Activated T-cell treated with anti-CD3 and anti-CD28 coated beads, Interleukin-2, amount 50 U/mL, for 4 hours (primary cell): ENCODE measurements around the gene COL25A1. TPM values are rescaled to one million over a fixed set of nuclear protein-coding genes. Genes with fewer than 3 reads are reported as not detected.

Source experiments
- ATAC-seq, 2 donors: fragments of 200-7000 bp; cut with Tn5 transposase; one replicate each; pipeline ENCODE4 v1.10.0; 2021
- DNase-seq: peaks from one replicate; pipeline ENCODE4 v3.0.0-alpha.2; 2020
- H3K27me3 Mint-ChIP-seq: one replicate; pipeline ENCODE4 v1.8.0; 2021; ENCODE audit warnings: low read depth, mixed read lengths
- H3K36me3 Mint-ChIP-seq: one replicate; pipeline ENCODE4 v1.8.0; 2022; ENCODE audit warnings: mixed read lengths; ENCODE audit not compliant: insufficient read depth
- H3K4me1 Mint-ChIP-seq: one replicate; pipeline ENCODE4 v1.8.0; 2021; ENCODE audit warnings: low read depth, mixed read lengths
- H3K4me3 Mint-ChIP-seq: one replicate; pipeline ENCODE4 v1.8.0; 2021; ENCODE audit warnings: mild to moderate bottlenecking, moderate library complexity, mixed read lengths
- H3K9me3 Mint-ChIP-seq: one replicate; pipeline ENCODE4 v1.8.0; 2021; ENCODE audit warnings: mixed read lengths
- total RNA-seq, 3 donors: library from RNA; stranded (reverse); gene quantifications; one replicate each; pipeline ENCODE4 v1.2.1, GENCODE V29; 2021

The COL25A1 gene
- total RNA-seq, 3 donors from 2014 or later, result 0.05 TPM; not detected in 2

DNA sequence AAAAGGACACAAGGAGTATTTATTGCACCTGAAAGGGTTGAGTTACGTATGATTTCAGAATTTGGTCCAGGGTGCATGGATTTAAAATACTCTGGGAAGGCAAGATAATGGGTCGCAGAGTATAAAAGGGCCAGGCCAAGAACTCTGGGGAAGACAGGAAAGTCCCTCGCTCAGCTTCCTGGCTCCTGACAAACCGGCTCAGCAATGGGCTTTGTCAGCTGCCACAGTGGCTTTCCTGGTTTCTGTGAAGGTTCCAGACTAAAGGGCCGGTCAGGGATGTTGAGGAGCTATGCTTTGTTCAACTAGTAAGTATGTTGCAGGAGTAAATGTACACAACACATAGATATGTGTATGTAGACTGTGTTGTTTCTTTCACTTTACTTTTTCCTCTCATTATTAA is 385.2 kb downstream of the COL25A1 start:
- Mint-ChIP-seq H3K36me3 (no peaks in the 10 kb centered on the region), H3K9me3 (no peaks in the 10 kb centered on the region), H3K4me3 (no peak overlapping the region), H3K4me1 (no peaks in the 10 kb centered on the region), H3K27me3 (peaks cover 1% of the 10 kb centered on the region)
- ATAC-seq (no peak), DNase-seq (no peak)

DNA sequence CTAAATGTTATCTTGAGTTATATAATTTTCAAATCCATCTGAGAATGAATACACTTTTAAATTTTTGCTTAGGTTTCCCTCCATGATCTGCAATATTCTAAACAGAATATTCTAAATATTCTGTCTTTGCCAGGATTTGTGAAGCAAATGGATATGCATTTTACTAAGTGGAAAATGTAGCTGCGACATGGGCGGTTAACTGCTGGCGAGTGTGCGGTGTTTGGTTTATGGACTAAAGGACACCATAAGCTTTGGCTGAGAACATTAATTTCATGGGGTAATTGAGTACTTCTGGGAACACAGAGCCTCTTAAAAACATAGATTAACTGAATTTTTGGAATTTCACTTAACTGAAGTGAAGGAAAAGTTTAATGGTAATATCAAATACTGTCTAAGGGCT is 385.8 kb downstream of the COL25A1 start:
- H3K4me3 Mint-ChIP-seq, result no peak overlapping the region
- no peaks in the 10 kb centered on the region for H3K4me1 Mint-ChIP-seq
- no peak for ATAC-seq

DNA sequence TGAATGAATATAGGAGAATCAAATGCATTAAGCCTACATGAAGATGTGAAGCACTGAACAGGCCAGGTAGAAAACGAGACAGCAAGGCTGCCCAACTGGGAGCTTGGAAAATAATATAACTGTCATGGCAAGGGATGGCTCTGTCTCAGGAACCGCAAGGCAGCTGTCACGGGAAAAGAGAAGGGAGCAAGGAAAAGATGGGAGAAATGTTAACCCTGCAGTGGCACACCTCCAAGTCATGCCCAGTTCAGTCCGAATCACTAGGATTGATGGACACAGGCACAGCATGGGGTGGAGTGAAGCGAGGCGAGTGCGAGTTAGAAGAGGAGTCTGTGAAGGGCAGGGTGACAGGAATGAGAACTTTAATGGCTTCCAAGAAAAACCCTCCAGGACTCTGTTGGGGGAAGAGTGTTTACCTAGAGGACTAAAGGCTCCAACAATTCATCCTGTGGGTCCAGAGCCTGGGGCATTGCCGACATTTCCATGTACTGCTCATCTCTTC is 395.5 kb downstream of the COL25A1 start:
- H3K4me3 Mint-ChIP-seq, result no peak overlapping the region
- H3K4me1 Mint-ChIP-seq, result peaks cover 3% of the 10 kb centered on the region
- DNase-seq (no peak), ATAC-seq (no peak)
- no peaks in the 10 kb centered on the region for H3K36me3 Mint-ChIP-seq
- no peaks in the 10 kb centered on the region for H3K27me3 Mint-ChIP-seq
- H3K9me3 Mint-ChIP-seq, result no peaks in the 10 kb centered on the region

More for the DNA sequence above, 385.8 kb downstream of the COL25A1 start:
- Mint-ChIP-seq H3K27me3 (peaks cover 1% of the 10 kb centered on the region), H3K9me3 (no peaks in the 10 kb centered on the region), H3K36me3 (no peaks in the 10 kb centered on the region)
- no peak for DNase-seq

DNA sequence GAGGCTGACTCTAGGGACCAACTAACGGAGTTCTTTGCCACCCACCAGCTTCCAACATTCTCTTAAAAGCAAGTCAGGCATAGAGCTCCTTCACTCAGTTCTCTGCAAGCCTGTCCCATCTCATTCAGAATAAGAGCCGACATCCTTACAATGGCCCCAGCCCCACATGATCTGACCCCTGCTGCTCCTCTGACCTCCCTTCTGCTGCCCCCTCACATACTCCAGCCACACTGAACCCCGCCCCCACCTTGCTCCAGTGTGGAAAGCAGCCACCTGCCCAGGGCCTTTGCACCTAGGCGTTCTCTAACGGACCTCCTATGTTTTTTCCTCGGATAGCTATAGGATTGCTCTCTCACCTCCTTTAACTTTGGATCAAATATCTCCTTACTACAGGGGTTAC is 396.5 kb downstream of the COL25A1 start:
- H3K36me3 Mint-ChIP-seq, result no peaks in the 10 kb centered on the region
- ATAC-seq, result no peak
- H3K4me1 Mint-ChIP-seq, result peaks cover 3% of the 10 kb centered on the region
- H3K27me3 Mint-ChIP-seq, result no peaks in the 10 kb centered on the region
- no peak overlapping the region for H3K4me3 Mint-ChIP-seq
- H3K9me3 Mint-ChIP-seq, result no peaks in the 10 kb centered on the region
- DNase-seq, result no peak

DNA sequence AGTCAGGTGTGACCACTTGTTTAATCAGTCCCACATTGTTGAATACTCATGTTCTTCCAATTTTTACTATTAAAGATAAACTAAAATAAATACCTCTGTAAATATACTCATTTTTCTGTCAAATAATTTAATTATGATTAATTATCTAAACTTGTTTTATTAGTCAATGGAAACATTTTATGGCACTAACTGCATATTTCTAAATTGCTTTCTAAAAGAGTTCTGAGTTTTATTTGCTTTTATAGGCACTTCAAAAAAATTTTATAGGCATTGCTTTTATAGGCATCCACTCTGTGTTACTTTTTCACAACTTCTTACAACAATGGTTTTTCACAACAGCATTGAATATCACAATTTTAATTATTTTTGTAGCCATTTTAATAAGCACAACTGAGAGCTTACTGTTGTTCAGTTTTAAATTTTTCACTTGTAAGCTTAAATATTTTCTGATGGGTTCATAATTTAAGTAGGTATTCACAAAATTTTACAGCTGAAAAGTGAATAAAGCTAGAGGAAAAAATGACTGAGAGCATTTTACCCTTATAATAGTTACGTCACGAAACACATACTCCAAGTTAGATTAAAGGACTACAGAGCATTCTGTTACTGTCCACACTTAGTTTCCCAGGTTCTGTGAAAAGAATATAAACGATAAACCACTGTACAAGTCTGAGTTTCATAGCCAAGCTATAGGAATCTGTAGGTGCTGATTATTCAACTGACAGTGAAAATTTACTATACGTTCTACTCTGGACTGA is 398.8 kb downstream of the COL25A1 start:
- Mint-ChIP-seq H3K27me3 (no peaks in the 10 kb centered on the region), H3K4me1 (peaks cover 3% of the 10 kb centered on the region), H3K9me3 (no peaks in the 10 kb centered on the region), H3K4me3 (no peak overlapping the region), H3K36me3 (no peaks in the 10 kb centered on the region)
- DNase-seq (no peak), ATAC-seq (no peak)

DNA sequence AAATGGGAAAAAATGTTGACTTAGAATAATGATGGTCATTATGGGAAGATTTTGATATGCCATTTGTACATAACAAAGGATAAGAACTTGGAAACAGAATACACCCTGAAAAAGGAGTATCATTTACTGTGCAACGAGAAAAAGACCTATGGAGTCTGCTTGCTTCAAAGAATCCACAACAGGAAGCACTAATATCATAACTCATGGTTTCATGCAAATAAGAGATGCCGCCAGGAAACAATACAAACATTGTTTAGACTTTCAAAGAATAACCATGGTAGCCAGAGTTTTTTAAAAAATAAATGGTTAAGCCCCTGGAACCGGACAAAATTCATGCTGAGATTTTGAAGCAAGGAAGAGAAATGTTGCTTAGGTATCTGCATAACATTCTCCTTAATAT is 399.7 kb downstream of the COL25A1 start:
- Mint-ChIP-seq H3K4me3 (no peak overlapping the region), H3K27me3 (no peaks in the 10 kb centered on the region), H3K9me3 (no peaks in the 10 kb centered on the region), H3K4me1 (peaks cover 3% of the 10 kb centered on the region), H3K36me3 (no peaks in the 10 kb centered on the region)
- ATAC-seq, result no peak
- no peak for DNase-seq

DNA sequence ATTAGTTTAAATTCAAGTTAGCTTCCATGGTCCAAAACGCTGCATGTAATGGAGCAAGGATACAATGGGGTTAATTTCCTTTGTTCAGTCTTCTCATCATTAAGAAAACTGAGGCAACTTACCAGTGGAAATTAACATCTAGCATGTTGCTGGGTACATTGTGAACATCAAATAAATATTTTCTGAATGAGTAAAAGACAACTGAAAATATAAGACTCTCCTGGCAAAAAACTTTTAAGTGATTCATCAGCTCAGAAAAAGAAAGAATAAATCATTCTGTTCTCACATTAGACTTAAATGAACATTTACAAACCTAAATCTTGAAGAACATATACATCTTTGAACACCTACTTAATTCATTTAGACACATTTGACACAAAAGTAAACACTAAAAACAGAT is 401.2 kb downstream of the COL25A1 start:
- no peaks in the 10 kb centered on the region for H3K9me3 Mint-ChIP-seq
- DNase-seq, result no peak
- H3K36me3 Mint-ChIP-seq, result no peaks in the 10 kb centered on the region
- H3K4me3 Mint-ChIP-seq, result no peak overlapping the region
- ATAC-seq, result no peak
- H3K4me1 Mint-ChIP-seq, result peaks cover 3% of the 10 kb centered on the region
- H3K27me3 Mint-ChIP-seq, result no peaks in the 10 kb centered on the region

DNA sequence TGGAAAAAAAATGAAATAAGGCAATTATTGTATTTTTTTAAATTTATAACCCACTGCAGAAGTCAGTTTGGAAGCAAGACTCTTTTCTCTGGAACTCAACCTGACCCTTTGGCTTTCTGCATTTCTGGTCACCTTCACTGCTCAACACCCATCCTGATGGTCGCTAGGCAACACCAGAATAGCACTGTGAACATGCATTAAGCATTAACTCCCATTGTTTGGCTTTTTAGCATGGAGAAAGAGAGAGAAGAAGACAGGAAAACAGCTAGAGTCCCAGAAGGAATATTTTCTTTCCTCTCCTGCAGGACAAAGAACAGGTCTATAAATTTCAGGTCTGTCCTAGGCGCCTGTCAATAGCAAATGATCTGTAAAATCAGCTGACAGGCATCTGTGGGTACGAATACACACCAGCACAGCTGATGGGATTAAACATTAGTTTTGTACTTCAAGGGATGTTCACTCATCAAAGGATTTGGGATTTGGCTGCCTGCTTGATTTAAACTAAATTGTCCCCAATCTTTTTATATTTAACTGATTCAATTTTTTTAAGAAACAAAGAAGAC is 402.4 kb downstream of the COL25A1 start:
- H3K36me3 Mint-ChIP-seq, result no peaks in the 10 kb centered on the region
- no peak overlapping the region for H3K4me3 Mint-ChIP-seq

DNA sequence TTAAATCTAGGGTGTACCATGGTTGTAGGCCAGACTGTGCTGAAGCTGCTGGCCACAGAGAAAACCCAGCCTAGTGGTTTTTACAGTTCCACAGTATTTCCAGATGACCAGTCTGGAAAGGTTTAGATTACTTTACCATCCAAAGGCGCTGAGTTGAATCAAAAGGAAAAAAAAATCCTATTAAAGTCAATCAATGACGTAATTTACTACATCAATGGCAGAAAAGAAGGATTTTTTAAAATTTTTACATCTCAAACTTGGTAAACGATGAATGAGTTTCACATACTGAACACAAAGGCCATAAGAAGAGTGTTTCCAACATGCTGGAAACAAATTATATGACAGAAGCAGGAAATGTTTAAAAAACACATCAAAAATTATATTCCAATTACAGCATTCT is 409.0 kb downstream of the COL25A1 start:
- Mint-ChIP-seq H3K27me3 (peaks cover 2% of the 10 kb centered on the region), H3K4me1 (no peaks in the 10 kb centered on the region), H3K9me3 (no peaks in the 10 kb centered on the region), H3K36me3 (no peaks in the 10 kb centered on the region), H3K4me3 (no peak overlapping the region)
- DNase-seq, result no peak
- no peak for ATAC-seq

More for the DNA sequence above, 402.4 kb downstream of the COL25A1 start:
- no peaks in the 10 kb centered on the region for H3K9me3 Mint-ChIP-seq
- no peak for DNase-seq
- H3K27me3 Mint-ChIP-seq, result no peaks in the 10 kb centered on the region
- H3K4me1 Mint-ChIP-seq, result peaks cover 3% of the 10 kb centered on the region
- no peak for ATAC-seq

DNA sequence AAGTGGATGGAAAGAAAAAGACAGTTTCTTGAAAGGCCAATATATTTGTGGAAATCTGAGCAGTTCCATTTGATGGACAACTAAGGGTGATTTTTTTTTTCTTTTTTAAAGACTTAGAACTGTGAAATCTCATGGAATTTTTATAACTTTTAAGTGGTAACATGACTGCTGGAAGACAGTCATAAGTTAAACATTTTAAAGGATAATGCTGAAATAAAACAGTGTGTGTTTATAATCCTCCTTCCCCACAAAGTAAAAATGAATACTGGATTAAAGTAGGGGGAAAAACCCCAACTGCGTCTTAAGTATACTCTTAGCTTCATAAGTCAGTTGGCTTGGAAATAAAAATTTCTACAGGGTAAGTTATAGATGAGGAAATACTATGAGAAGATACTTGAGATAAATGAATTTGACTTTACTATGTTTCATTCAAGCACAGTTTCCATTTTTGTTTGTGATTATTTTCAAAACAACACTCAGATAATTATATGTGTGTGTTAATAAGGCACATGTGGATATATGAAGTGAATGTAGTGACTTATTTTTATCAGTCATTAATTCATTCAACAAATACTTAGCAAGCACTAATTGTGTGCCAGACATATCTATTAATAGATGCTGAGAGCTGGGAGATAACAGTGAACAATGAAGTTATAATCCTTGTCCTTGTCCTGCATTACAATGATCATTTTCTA is 410.4 kb downstream of the COL25A1 start:
- Mint-ChIP-seq H3K27me3 (peaks cover 3% of the 10 kb centered on the region), H3K36me3 (no peaks in the 10 kb centered on the region), H3K4me1 (no peaks in the 10 kb centered on the region), H3K4me3 (no peak overlapping the region), H3K9me3 (no peaks in the 10 kb centered on the region)
- DNase-seq, result no peak
- no peak for ATAC-seq

DNA sequence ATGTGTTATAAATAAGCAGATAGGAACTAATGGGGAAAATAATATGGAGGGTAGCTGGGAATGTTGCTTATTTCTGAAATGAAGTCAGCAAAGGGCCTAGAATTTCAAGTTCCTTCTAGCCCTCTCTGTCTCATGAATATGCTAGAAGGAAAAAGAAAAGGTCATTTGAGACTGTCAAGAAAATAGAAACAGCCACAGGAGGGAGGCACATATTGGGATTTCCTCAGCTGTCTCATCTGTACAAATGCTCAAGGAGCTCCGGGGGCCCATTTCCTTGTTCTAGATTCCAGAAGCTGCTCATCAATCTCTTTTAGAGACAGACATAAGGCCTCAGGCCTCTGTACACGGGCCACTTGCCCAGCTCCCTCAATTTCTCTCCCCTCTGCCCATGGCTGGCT is 412.0 kb downstream of the COL25A1 start:
- Mint-ChIP-seq H3K27me3 (peaks cover 5% of the 10 kb centered on the region), H3K4me3 (no peak overlapping the region), H3K9me3 (no peaks in the 10 kb centered on the region), H3K36me3 (no peaks in the 10 kb centered on the region), H3K4me1 (no peaks in the 10 kb centered on the region)
- ATAC-seq, result no peak
- DNase-seq, result no peak

DNA sequence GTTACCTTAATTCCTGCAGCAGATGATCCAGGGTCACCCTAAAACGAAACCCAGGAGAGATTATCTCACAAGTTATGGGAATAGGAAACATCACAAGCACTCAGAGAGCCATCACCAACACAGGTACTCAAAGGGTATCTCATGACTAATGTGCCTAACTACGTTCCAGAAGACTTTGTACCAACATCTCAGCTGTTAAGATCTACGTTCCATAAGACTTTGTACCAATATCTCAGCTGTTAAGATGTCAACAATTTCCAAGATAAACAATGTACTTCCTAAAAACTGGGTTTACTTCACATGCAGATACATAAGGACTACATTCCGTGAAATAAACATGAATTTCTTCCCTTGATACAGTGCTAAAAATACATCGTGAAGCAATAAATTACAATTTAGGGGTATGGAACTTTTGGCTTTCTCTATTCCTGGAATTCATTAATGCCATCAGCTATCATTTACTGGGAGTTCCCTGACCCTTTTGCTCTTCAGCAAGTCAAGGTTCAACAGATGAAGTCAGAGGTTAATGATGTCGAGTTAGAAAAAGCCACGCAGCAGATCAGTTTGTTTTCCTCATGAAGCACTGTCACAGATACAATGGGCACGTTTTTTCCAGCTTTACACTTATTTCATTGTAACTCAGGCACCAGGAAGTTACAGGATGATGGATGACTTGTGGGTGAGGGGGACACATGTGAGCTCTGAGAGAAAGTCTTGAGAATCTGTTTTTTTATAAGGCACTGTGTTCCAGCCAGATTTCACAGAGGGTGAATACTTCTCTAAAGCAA is 412.6 kb downstream of the COL25A1 start:
- Mint-ChIP-seq H3K9me3 (no peaks in the 10 kb centered on the region), H3K4me3 (no peak overlapping the region), H3K27me3 (peaks cover 5% of the 10 kb centered on the region), H3K36me3 (no peaks in the 10 kb centered on the region), H3K4me1 (no peaks in the 10 kb centered on the region)
- no peak for ATAC-seq
- DNase-seq, result no peak

DNA sequence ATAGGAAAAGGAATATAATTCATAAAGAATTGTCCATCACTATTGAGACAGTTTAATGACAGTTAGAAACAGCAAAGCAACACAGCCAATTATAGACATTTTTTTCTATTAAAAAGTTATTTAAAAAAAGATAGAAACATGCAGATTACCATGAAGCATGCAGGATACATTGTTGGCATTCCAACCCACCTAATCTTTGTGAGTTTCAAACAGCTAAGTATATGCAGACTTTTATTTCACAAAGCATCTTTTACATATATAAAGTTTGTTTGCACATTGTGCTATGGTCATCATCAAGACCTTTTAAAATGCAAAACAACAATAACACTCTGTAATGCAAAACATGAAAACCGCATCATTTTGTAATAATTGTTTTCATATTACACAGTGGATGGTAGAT is 413.7 kb downstream of the COL25A1 start:
- no peaks in the 10 kb centered on the region for H3K9me3 Mint-ChIP-seq
- no peaks in the 10 kb centered on the region for H3K36me3 Mint-ChIP-seq
- no peak overlapping the region for H3K4me3 Mint-ChIP-seq
- peaks cover 5% of the 10 kb centered on the region for H3K27me3 Mint-ChIP-seq
- ATAC-seq, result no peak
- no peak for DNase-seq
- H3K4me1 Mint-ChIP-seq, result no peaks in the 10 kb centered on the region

DNA sequence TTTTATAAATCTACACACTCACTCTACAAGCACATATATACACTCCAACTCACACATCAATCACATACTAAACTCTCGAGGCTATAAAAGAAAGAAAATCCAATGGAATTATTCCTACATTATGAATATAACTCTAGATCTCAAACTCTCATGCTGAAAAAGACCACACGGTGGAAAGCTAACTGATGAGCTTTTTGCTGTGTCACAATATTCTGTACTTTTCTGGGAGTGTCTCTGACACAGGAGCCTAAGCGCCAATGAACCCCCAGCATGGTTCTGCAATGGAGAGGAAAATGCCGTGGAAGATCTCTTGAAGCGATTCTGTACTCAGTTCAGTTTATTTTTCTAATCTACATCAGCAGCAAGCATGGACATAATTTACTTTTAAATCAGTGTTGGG is 415.4 kb downstream of the COL25A1 start:
- Mint-ChIP-seq H3K4me3 (no peak overlapping the region), H3K36me3 (no peaks in the 10 kb centered on the region), H3K4me1 (no peaks in the 10 kb centered on the region), H3K27me3 (peaks cover 3% of the 10 kb centered on the region), H3K9me3 (no peaks in the 10 kb centered on the region)
- DNase-seq, result no peak
- no peak for ATAC-seq
